Tibial nerve (tissue), 4 donors: Measurements from ENCODE around the gene CASQ2. TPM values are rescaled to one million over a fixed set of nuclear protein-coding genes. Genes with fewer than 3 reads are reported as not detected.

Experiments used
- DNase-seq, 2 donors: peaks; one replicate each; pipeline ENCODE4 v3.0.0-alpha.2; 2019; ENCODE audit warnings: low spot score in 2 of 2
- H3K27ac ChIP-seq, 4 donors: fragments of 200-600 bp; sonication (generic) in 3 of 4; one replicate each; pipeline ENCODE4 v1.5.1; 2017 to 2019; ENCODE audit warnings: mild to moderate bottlenecking in 1 of 4
- H3K27me3 ChIP-seq, 2 donors: fragments of 200-600 bp; sonication (generic) in 1 of 2; one replicate each; pipeline versions ENCODE4 v1.5.1 to v1.6.0; 2017 to 2019
- H3K36me3 ChIP-seq, 3 donors: fragments of 200-600 bp; sonication (generic); one replicate each; pipeline ENCODE4 v1.5.1; 2018 to 2019
- H3K4me1 ChIP-seq, 4 donors: fragments of 200-600 bp; sonication (generic) in 3 of 4; one replicate each; pipeline ENCODE4 v1.5.1; 2017 to 2019
- H3K4me3 ChIP-seq, 4 donors: fragments of 200-600 bp; sonication (generic) in 3 of 4; one replicate each; pipeline ENCODE4 v1.5.1; 2017 to 2019; ENCODE audit warnings: mild to moderate bottlenecking in 1 of 4, moderate library complexity in 1 of 4
- H3K9me3 ChIP-seq, 4 donors: fragments of 200-600 bp; sonication (generic) in 3 of 4; one replicate each; pipeline ENCODE4 v1.5.1; 2017 to 2019
- EP300 ChIP-seq, 2 donors: sonication (generic); formaldehyde crosslinking; IDR thresholded peaks; one replicate each; pipeline ENCODE4 v1.6.1; 2017; ENCODE audit warnings: antibody characterized with exemption in 2 of 2, mild to moderate bottlenecking in 1 of 2
- POLR2A ChIP-seq, 2 donors: fragments of 450-650 bp; IDR thresholded peaks; one replicate each; pipeline ENCODE4 v1.6.1; 2017; ENCODE audit warnings: antibody characterized with exemption in 2 of 2, mild to moderate bottlenecking in 2 of 2, moderate library complexity in 2 of 2
- WGBS, 2 donors: methylation state at CpG; one replicate each; pipeline ENCODE4 v1.1.5; 2018; 5-methylcytosine and 5-hydroxymethylcytosine counted together
- total RNA-seq, 4 donors: library from RNA; depleted of rRNA; stranded (reverse); fragments of >200 nt; gene quantifications; one replicate each; pipeline ENCODE4 v1.1.0, GENCODE V29; 2016
- TF ChIP-seq, protein P1 (sequence below), 5 experiments: fragments of 200-600 bp in 3 of 5; fragments of 450-650 bp in 2 of 5; sonication (generic) in 3 of 5; IDR thresholded peaks; one replicate each; pipeline ENCODE4 v1.5.1; 2016 to 2019; ENCODE audit warnings: antibody characterized with exemption in 5 of 5, mild to moderate bottlenecking in 3 of 5, moderate library complexity in 2 of 5

The CASQ2 gene
- total RNA-seq, 4 donors from 2014 or later: 3.6 to 7.3 (median 5.8) TPM

DNA sequence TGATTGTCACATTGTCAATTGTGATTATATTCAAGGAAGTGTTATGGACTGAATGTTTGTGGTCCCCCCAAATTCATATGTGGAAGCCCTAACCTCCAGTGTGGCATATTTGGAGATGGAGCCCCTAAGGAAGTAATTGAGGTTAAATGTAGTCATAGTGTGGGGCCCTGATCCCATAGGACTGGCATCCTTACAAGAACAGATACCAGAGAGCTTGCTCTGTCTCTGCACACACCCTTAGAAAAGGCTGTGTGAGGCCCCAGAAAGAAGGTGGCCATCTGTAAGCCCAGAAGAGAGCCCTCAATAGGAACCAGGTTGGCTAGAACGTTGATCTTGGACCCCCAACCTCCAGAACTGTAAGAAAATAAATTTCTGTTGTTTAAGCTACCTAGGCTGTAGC lies 98.6 kb downstream of the CASQ2 start:
- Histone ChIP-seq H3K27me3 (no peaks in the 10 kb centered on the region), H3K36me3 (peaks cover 0 to 56% (median 0%) of the 10 kb centered on the region in 3 donors), H3K4me1 (peaks cover 0 to 3% (median 0%) of the 10 kb centered on the region in 4 donors), H3K9me3 (no peaks in the 10 kb centered on the region), H3K27ac (no peak overlapping the region), H3K4me3 (no peak overlapping the region)
- DNase-seq: no peak
- whole genome bisulfite sequencing, 2 donors: 80 to 100% methylated on average over 1 of the region's 1 CpG
- TF ChIP-seq POLR2A (IDR thresholded peaks at IDR 0.05): no peak

DNA sequence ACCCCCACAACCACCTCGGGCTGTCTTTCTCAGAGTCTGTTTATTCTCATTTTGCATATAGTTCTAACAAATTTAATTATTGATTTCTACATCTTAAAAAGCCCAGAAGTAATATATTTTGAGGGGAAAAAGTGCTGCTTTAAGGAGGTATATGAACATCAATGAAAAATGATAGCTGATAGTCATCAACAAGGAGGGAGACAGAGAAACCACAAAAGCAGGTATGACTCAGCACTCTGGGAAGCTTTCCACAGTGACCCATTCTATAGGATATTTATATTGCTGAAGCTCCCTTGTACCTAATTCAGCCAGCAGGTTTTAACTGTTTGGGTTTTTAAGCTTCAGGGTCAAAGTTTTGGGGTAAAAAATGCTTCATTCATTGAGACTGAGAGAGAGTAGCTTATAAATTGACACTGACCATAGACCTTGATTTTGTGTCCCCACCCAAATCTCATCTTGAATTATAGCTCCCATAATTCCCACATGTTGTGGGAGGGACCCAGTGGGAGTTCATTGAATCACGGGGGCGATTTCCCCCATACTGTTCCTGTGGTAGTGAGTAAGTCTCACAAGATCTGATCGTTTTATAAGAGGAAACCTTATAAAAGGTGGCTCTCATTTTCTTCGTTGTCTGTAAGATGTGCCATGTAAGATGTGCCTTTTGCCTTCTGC lies 99.4 kb downstream of the CASQ2 start:
- TF ChIP-seq POLR2A (IDR thresholded peaks at IDR 0.05) (no peak), EP300 (IDR thresholded peaks at IDR 0.05) (no peak)
- TF ChIP-seq, protein P1, sequence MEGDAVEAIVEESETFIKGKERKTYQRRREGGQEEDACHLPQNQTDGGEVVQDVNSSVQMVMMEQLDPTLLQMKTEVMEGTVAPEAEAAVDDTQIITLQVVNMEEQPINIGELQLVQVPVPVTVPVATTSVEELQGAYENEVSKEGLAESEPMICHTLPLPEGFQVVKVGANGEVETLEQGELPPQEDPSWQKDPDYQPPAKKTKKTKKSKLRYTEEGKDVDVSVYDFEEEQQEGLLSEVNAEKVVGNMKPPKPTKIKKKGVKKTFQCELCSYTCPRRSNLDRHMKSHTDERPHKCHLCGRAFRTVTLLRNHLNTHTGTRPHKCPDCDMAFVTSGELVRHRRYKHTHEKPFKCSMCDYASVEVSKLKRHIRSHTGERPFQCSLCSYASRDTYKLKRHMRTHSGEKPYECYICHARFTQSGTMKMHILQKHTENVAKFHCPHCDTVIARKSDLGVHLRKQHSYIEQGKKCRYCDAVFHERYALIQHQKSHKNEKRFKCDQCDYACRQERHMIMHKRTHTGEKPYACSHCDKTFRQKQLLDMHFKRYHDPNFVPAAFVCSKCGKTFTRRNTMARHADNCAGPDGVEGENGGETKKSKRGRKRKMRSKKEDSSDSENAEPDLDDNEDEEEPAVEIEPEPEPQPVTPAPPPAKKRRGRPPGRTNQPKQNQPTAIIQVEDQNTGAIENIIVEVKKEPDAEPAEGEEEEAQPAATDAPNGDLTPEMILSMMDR (IDR thresholded peaks at IDR 0.05): no peak
- Histone ChIP-seq H3K27me3 (no peaks in the 10 kb centered on the region), H3K36me3 (peaks cover 0 to 63% (median 3%) of the 10 kb centered on the region in 3 donors), H3K9me3 (no peaks in the 10 kb centered on the region), H3K27ac (no peak overlapping the region), H3K4me1 (peaks cover 0 to 3% (median 0%) of the 10 kb centered on the region in 4 donors), H3K4me3 (no peak overlapping the region)
- no peak for DNase-seq
- 94% methylated on average over 5 of the region's 5 CpGs for WGBS, 2 donors

DNA sequence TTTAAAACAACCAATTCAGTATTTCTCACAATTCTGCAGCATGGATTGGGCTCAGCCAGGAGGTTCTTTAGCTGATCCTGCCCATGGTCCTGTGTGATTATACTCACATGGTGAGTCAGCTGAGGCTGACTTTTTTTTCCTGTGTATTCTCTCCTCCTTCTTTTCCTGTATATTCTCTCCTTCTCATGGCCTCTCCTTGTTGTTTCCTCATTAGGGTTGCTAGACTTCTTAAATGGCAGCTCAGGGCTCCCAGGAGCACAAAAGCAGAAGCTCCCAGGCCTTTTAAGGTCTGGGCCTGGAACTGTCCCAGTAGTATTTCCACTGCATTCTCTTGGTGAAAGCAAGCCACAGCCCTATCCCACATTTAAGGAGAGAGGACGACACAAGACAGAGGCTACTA lies 99.9 kb downstream of the CASQ2 start:
- Histone ChIP-seq H3K4me3 (no peak overlapping the region), H3K27ac (no peak overlapping the region), H3K9me3 (no peaks in the 10 kb centered on the region), H3K4me1 (peaks cover 0 to 3% (median 0%) of the 10 kb centered on the region in 4 donors), H3K27me3 (no peaks in the 10 kb centered on the region), H3K36me3 (peaks cover 0 to 69% (median 5%) of the 10 kb centered on the region in 3 donors)
- DNase-seq: no peak
- WGBS, 2 donors: 88 to 96% methylated on average over 1 of the region's 1 CpG
- TF ChIP-seq EP300 (IDR thresholded peaks at IDR 0.05) (no peak), POLR2A (IDR thresholded peaks at IDR 0.05) (no peak)
- TF ChIP-seq, protein P1 (IDR thresholded peaks at IDR 0.05): no peak

DNA sequence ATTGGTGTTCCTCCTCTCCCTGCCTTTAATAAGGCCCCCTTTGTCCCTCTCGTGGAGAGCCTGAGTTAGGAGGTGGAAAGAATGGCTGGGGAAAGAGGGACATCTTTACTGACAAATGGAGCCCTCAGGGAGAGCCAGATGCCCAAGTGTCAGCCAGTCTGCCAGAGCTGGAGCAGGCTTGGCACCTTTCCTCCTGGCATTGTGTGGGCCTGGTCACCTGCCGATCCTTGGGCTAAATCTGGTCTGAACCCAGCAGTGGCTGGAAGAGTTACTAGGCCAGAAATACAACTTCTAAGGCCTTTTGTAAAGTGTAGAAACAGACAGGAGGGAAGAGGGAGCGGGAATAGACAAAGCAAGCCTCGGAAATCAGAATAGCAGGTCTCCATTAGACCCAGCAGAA lies 101.8 kb downstream of the CASQ2 start:
- Histone ChIP-seq H3K36me3 (peaks cover 0 to 77% (median 5%) of the 10 kb centered on the region in 3 donors), H3K4me1 (peaks cover 0 to 3% (median 0%) of the 10 kb centered on the region in 4 donors), H3K4me3 (no peak overlapping the region), H3K27me3 (no peaks in the 10 kb centered on the region), H3K27ac (no peak overlapping the region), H3K9me3 (no peaks in the 10 kb centered on the region)
- WGBS, 2 donors: 76 to 79% methylated on average over 4 of the region's 4 CpGs
- no peak for DNase-seq
- no peak for TF ChIP-seq POLR2A (IDR thresholded peaks at IDR 0.05)
- TF ChIP-seq, protein P1 (IDR thresholded peaks at IDR 0.05): no peak
- TF ChIP-seq EP300 (IDR thresholded peaks at IDR 0.05): no peak

DNA sequence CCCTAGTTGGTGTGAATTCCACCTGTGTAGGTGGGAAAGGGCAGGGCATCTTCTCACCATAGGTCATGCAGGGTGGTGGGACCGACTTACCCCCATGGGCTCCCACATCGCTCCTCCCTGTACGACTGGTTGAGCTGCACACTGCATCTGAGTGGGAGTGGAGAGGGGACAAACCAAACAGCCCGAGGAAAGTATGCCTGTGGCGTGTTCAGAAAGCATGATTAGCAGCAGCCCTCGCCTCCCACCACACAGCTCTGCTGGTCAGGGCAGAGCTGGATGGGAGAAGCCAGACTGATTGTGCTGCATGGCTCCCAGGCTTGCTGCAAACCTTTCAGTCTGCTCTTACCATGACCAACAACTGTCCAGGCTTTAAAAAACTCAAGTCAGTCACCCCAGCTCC lies 102.3 kb downstream of the CASQ2 start:
- Histone ChIP-seq H3K36me3 (peaks cover 0 to 77% (median 5%) of the 10 kb centered on the region in 3 donors), H3K9me3 (no peaks in the 10 kb centered on the region), H3K27me3 (no peaks in the 10 kb centered on the region), H3K4me1 (peaks cover 0 to 3% (median 0%) of the 10 kb centered on the region in 4 donors), H3K4me3 (no peak overlapping the region), H3K27ac (no peak overlapping the region)
- 64 to 75% methylated on average over 6 of the region's 6 CpGs for WGBS, 2 donors
- TF ChIP-seq EP300 (IDR thresholded peaks at IDR 0.05): no peak
- TF ChIP-seq POLR2A (IDR thresholded peaks at IDR 0.05): no peak
- TF ChIP-seq, protein P1 (IDR thresholded peaks at IDR 0.05): no peak
- no peak for DNase-seq
